ENCODE results near the gene LST1.

DNA sequence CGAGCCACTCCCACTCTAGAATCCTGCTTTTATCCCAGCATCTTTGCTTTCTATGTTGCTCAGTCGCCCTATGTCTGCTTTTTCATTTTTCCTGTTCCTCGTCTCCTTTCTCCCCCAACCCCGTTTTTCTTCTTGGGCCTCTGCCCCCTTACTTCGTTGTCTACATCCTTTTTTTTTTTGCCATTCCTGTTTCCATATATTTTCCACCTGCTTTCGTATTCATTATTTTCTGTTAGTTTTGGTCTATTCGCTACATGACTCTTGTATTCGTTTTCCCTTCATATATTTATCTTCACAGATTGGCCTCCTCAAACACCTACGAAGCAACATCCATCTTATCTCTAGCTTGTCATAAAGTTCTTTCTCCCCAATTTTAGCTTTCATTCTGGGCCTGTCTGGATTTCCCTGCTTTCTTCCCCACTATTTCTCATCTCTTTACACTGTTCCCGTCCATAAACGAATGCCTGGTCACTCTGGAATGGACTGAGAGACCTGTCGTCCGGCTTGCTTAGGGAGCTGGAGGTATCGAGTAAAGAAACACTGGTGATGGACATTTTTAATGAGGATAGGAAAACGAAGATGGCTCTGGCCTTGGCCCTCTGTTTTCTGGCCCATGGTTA, 35.4 kb downstream of the LST1 start:
- TF ChIP-seq, protein P1, sequence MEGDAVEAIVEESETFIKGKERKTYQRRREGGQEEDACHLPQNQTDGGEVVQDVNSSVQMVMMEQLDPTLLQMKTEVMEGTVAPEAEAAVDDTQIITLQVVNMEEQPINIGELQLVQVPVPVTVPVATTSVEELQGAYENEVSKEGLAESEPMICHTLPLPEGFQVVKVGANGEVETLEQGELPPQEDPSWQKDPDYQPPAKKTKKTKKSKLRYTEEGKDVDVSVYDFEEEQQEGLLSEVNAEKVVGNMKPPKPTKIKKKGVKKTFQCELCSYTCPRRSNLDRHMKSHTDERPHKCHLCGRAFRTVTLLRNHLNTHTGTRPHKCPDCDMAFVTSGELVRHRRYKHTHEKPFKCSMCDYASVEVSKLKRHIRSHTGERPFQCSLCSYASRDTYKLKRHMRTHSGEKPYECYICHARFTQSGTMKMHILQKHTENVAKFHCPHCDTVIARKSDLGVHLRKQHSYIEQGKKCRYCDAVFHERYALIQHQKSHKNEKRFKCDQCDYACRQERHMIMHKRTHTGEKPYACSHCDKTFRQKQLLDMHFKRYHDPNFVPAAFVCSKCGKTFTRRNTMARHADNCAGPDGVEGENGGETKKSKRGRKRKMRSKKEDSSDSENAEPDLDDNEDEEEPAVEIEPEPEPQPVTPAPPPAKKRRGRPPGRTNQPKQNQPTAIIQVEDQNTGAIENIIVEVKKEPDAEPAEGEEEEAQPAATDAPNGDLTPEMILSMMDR (IDR thresholded peaks at IDR 0.05), result no peak
- no peak for TF ChIP-seq POLR2A (IDR thresholded peaks at IDR 0.05)
- no peak for TF ChIP-seq EP300 (IDR thresholded peaks at IDR 0.05)
- TF ChIP-seq POLR2AphosphoS5 (IDR thresholded peaks at IDR 0.05), result no peak

Data from suprapubic skin (tissue), 4 donors.